ENCODE measurements around the gene KCTD19.

GRCh38 chr16:67277294-67277998, 49.1 kb downstream of the KCTD19 start:
- TF ChIP-seq GATA2 (IDR thresholded peaks at IDR 0.05; ENCODE audit: low read depth, low read length) (no peak), GATA3 (IDR thresholded peaks at IDR 0.05; ENCODE audit: low read depth, low read length) (no peak)

Measured in SH-SY5Y (cell line).